Activated CD4-positive, alpha-beta T cell treated with anti-CD3 and anti-CD28 coated beads, Interleukin-2, amount 50 U/mL, for 48 hours (primary cell): Measurements from ENCODE around the gene MTMR3.
"Not testable (repeated sequence)": the region's sequence is repeated elsewhere in the genome, so short reads cannot be mapped to it uniquely, and the experiment has no call there.

Experiments
- DNase-seq, 2 experiments: peaks; one replicate each; pipeline ENCODE4 v3.0.0-alpha.2; 2020

Gene MTMR3

GRCh38 chr22:30031328-30031727 is 148.4 kb downstream of the MTMR3 start:
- no peak for DNase-seq

DNA sequence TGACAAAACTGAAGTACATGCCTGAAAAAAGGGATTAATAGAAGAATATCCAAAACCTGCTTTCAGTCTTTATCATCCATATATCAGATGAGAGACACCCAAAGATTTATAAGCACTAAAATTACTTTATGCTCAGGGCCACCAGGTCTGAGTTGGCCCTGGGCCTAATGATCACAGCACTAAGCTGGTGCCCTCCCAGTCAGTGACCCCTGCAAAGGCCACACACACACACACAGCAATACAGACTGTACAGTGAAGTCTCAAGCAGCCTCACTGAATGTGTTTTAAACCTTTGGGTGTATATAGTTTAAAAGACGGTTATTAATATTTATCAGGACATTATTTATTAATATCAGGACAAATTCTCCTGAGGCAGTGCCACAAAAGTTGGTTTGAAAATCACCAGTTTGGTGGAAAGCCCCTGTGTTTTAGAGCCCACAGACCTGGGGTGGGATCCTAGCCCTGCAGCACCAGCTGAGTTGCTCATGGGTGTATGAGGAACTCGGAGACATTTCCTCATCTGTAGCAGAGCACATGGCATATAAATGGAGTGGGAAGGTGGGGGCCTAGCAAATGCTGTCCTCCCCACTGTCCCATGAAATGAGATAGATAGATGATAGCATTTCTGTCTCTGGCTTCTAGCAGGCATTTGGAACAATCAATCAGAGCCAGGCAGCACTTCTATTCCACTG is 148.9 kb downstream of the MTMR3 start:
- DNase-seq: no peak

DNA sequence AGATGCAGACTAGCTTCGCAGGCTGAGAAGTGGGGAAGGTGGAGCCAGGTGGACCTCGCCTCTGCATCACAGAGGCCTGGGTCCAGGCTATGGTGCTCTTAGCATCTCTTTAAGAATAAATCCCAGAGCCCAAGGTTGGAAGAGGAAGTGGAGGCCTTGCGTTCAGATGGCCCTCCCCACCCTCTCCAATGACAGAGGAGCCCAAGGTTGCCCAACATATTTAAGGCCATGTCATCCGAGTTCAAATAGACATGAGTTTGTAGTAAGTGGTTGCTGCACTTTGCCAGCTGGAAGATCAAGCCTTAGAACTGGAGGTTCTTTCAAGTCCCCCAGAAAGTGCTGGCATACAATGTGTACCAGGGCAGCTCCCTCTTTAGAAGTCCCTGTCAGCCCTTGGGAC is 150.2 kb downstream of the MTMR3 start:
- no peak for DNase-seq

DNA sequence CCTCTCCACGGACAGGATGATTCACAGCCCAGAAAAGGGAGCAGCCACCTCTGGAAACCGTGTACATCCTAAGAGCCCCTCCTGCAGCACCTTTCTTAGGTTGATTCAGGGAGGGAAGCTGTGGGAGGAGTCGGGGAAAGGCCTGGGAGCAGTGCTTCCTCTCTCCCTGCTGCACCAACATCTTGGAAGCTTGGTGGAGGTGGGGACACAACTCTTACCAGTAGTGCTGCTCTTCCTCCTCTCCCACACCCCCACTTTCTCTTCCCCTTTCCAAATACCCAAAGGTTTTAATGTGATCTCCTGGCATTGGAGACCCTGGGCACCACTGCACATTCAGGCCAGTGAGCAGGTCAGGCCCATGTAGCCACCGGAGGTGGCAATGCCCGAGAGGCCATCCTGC is 150.9 kb downstream of the MTMR3 start:
- DNase-seq: no peak

GRCh38 chr22:30036656-30037055 is 153.7 kb downstream of the MTMR3 start:
- DNase-seq: no peak

- DNase-seq: no peak
Observed at GRCh38 chr22:30038219-30038618, 155.2 kb downstream of the MTMR3 start.

- no peak for DNase-seq
Observed at GRCh38 chr22:30040499-30041260, 157.7 kb downstream of the MTMR3 start.

DNA sequence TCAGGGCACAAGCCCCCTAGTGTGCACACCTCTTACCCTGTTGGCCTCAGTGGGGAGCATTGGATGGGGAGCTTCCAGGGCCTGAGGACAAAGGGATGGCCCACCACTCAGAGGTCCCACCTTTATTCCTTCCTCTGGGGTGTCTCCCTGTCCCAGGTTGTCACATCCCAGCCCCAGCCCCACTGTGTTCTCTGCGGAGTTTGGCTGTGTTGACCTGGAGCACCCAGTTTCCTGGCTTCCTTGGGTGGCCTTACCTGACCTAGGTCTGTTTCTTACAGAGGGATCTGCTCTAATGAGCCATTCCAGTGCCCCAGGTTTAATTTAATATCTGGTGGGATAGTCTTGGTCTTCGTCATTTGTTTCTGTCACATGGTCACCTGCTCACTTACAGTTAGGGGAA is 158.5 kb downstream of the MTMR3 start:
- no peak for DNase-seq

GRCh38 chr22:30041881-30042280 is 158.9 kb downstream of the MTMR3 start:
- DNase-seq: no peak

GRCh38 chr22:30043161-30043560 is 160.2 kb downstream of the MTMR3 start:
- DNase-seq: no peak

- DNase-seq: no peak
Observed at GRCh38 chr22:30044369-30044768, 161.4 kb downstream of the MTMR3 start.

- no peak for DNase-seq
Observed at GRCh38 chr22:30044881-30045493, 162.0 kb downstream of the MTMR3 start.

DNA sequence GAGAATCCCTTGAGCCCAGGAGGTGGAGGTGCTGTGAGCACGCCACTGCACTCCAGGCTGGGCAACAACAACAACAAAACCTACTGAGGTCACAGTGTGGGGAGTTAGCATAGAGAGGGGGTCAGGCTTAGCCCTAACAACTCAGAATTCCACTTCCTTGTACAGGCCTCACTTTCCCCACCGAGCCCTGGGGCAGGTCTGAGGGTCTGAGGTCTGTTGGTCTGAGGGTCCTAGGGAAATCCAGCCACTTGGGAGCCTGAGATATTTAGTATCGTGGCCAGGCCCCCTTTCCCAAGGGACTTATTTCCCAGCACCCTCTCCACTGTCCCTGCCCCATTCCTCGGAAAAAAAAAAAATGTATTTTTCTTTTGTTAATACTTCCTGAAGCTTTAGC is 162.5 kb downstream of the MTMR3 start:
- no peak for DNase-seq

DNA sequence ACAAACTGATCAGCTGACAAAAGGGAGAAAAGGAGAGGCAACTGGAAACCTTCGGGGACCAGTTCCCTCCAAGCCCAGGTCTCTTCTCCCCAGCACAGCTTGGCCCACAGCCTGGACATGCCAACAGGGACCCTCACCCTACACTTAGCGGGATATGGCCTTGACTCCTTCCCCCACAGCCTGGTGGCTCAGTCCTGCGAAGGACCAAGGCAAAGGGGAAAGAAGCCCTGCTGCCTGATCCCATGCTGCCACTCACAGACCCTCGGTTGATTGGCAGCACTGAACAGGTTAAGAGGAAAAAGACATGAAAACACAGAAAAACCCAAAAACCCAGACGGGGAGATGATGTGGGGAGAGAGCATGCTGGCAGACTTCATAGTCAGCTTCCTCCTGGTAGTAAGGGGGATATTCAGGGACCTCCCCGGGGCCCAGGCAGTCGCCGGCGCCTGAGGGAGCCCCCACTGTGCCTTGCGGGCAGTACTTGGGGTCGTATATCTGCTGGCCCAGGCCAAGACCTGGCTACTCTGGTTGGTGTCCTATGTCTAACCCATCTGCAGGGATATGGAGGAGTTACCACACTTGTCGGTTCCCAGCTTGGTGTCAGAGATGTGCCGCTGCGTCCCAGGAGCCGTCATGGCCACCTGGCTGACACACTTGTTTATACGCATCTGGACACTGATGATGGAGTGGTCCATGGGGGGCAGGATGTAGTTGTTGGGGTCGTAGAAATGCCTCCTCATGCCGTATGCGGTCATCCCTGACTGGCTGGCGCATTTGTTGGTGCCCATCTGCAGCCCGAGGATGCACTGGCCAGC is 163.1 kb downstream of the MTMR3 start:
- DNase-seq: no peak

DNA sequence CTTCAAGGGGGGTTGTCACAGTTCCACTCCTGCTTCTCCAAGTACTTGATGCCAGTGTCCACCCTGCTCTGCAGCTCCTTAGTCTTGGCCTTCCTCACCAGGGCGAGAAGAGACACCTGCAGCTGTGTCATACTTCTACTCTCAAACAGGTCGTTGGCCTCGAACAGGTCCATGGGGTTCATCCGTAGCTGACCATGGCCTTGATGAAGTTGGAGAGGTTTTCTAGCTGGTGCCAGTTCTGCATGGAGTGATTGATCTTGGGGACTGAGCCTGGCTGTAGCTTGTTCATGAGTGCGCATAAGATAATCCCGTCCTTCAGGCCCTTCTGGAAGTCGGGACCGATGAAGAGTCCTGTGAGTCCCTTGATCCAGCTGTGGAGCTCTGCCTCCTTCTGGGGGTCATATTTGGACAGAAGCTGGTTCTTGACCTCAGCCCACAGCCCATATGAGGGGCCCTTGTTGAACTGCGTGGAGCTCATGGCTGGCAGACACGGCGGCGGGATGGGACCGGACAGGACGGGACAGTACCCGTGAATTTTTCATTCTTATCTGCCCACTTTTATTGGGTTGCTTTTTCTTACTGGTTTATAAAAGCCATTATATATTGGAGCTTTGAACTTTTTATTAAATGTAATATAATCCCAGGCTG is 163.9 kb downstream of the MTMR3 start:
- DNase-seq: no peak

DNA sequence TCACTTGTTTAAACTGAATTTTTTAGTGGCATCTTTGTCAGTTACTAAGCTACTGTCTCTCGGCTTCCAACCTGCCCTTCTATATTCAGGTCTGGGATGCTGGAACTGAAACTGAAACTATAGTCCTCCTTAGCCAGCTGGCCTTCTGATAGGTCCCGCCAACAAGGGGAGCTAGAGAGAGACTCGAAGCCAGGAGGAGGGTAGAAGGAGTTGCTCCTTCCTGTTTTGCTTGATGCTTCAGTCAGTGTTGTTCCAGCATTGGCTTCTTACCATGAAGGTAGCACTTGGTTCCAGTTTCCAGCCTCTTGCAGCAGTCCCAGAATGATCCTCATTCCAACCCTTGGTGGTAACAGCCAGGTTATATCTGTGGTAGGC is 164.4 kb downstream of the MTMR3 start:
- DNase-seq: no peak

DNA sequence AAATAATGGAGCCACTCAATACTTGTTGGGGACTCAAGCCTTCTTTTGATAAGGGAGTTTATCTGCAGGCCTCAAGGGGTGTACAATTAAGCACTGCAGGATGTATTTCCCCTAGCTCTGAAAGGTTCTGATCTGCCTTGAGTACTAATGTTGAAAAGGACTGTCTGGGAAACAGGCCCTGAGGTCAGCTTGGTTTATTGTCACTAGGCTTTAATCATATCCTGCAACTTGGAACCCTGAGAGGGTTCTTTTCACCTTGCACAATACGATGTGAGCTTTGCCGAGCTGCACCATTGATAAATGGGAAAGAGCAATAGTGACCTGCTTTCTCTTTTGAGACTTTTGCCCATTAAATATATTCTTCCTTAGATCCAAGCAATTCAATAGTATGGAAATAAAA is 165.7 kb downstream of the MTMR3 start:
- no peak for DNase-seq

GRCh38 chr22:30054067-30054763 is 171.2 kb downstream of the MTMR3 start:
- no peak for DNase-seq

- DNase-seq: no peak
Observed at GRCh38 chr22:30054764-30055069, 171.7 kb downstream of the MTMR3 start.

- DNase-seq: no peak
Observed at GRCh38 chr22:30056015-30056414, 173.0 kb downstream of the MTMR3 start.

- no peak for DNase-seq
Observed at GRCh38 chr22:30057375-30057774, 174.4 kb downstream of the MTMR3 start.

- not testable (repeated sequence) for DNase-seq
Observed at GRCh38 chr22:30059346-30060020, 176.5 kb downstream of the MTMR3 start.
